Measurements from ENCODE around the gene DUOXA2. TPM values are rescaled to one million over a fixed set of nuclear protein-coding genes. Genes with fewer than 3 reads are reported as not detected.
A peak's percentile ranks its signal among the peaks of the same experiment; 100 is the strongest.

The DUOXA2 gene
- total and polyA plus RNA-seq, 2 of the 4 experiments (the other 2 are of a cell fraction), result not detected

GRCh38 chr15:45094358-45094730 lies 19.8 kb upstream of the DUOXA2 start:
- DNase-seq, result peak; percentile 16
- intact Hi-C loops (cut with micrococcal nuclease), result loop anchor here (5.0 kb wide), 1 partner anchor 72 kb away; the partner anchor contains the start of gene SORD
- 70% methylated on average over 5 of the region's 9 CpGs; no CpG with 5 or more reads in 1 of the 2 experiments for WGBS, 2 experiments (ENCODE audit: extremely low coverage in 2 of 2, insufficient read length in 1 of 2)

More at GRCh38 chr15:45094358-45094730, 19.8 kb upstream of the DUOXA2 start:
- Histone ChIP-seq H3K23ac (ENCODE audit: low read depth, low read length) (no peak overlapping the region), H4K20me1 (ENCODE audit: insufficient read depth, low read length) (no peaks in the 10 kb centered on the region), H3K14ac (replicated peaks; ENCODE audit: low read depth, low read length) (no peak overlapping the region), H2BK5ac (ENCODE audit: low read depth, low read length, poor library complexity, severe bottlenecking) (no peak overlapping the region), H3K9me3 (ENCODE audit: control insufficient read depth, insufficient read depth, low read length) (no peaks in the 10 kb centered on the region), H3K27ac (ENCODE audit: insufficient read depth, low read length) (no peak overlapping the region), H3K36me3 (ENCODE audit: control insufficient read depth, insufficient read depth, low read length) (no peaks in the 10 kb centered on the region), H3K9ac (ENCODE audit: low read depth, low read length) (no peak overlapping the region), H2BK120ac (ENCODE audit: low read depth, low read length) (no peak overlapping the region), H3K79me1 (ENCODE audit: low read depth in 1 of 2, low read length in 2 of 2) (no peaks in the 10 kb centered on the region), H2AFZ (replicated peaks; ENCODE audit: low read length, poor library complexity) (peak overlapping the region; percentile 76), H4K8ac (ENCODE audit: low read depth in 2 of 2, low read length in 2 of 2) (no peak overlapping the region), H2BK15ac (ENCODE audit: low read depth, low read length) (no peak overlapping the region; the same call in 2 of the 3 replicates), H4K91ac (ENCODE audit: insufficient read depth, low read depth, low read length) (no peak overlapping the region), H3K4me3 (ENCODE audit: insufficient read depth, low read depth, low read length) (no peak overlapping the region), H2AK9ac (replicated peaks; ENCODE audit: low read depth, low read length, poor library complexity) (no peak overlapping the region), H4K5ac (ENCODE audit: low read depth, low read length) (no peak overlapping the region), H3K4me1 (ENCODE audit: control insufficient read depth, insufficient read depth, low read length) (peaks cover 9% of the 10 kb centered on the region; the same call in 1 of the 2 replicates), H3K18ac (ENCODE audit: low read depth, low read length) (no peak overlapping the region), H3K56ac (ENCODE audit: extremely low read depth, insufficient read depth, low read length) (no peak overlapping the region), H3K9me1 (ENCODE audit: insufficient read depth, low read length) (peaks cover 9% of the 10 kb centered on the region), H2BK20ac (ENCODE audit: low read depth, low read length) (no peak overlapping the region), H3K4me2 (ENCODE audit: low read depth, low read length) (no peak overlapping the region), H3K27me3 (ENCODE audit: control insufficient read depth, insufficient read depth, low read length) (peaks cover 27% of the 10 kb centered on the region), H2AK5ac (ENCODE audit: low read depth, low read length) (no peak overlapping the region), H3K4ac (ENCODE audit: low read depth, low read length) (no peak overlapping the region)
- dilution Hi-C loops (cut with HindIII; ENCODE audit: low sequenced_read_pairs, unreplicated experiment), result no loop called here
- ChIA-PET CTCF (interaction anchor here (0.8 kb wide), 1 partner anchor 221 kb away, joined by 5 read pairs; no protein-coding TSS in a partner anchor), POLR2A (ENCODE audit: unreplicated experiment) (no interaction called here)
- no peak; the same call in 1 of the 2 replicates for ATAC-seq (ENCODE audit: low read depth)
- in situ Hi-C loops (cut with MboI; ENCODE audit: low sequenced_read_pairs), result no loop called here
- no peak for TF ChIP-seq MAFK (IDR thresholded peaks at IDR 0.05; ENCODE audit: low read depth, low read length)
- TF ChIP-seq, protein P1, sequence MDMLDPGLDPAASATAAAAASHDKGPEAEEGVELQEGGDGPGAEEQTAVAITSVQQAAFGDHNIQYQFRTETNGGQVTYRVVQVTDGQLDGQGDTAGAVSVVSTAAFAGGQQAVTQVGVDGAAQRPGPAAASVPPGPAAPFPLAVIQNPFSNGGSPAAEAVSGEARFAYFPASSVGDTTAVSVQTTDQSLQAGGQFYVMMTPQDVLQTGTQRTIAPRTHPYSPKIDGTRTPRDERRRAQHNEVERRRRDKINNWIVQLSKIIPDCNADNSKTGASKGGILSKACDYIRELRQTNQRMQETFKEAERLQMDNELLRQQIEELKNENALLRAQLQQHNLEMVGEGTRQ (IDR thresholded peaks at IDR 0.05; ENCODE audit: low read depth, low read length), result no peak
- no peak for TF ChIP-seq RCOR1 (IDR thresholded peaks at IDR 0.05; ENCODE audit: insufficient replicate concordance, low read length)
- no peak for TF ChIP-seq MAZ (IDR thresholded peaks at IDR 0.05; ENCODE audit: borderline replicate concordance, low read depth, low read length)
- TF ChIP-seq CTCF (conservative IDR thresholded peaks at IDR 0.05; ENCODE audit: low read depth, low read length), result no peak
- no peak for TF ChIP-seq BHLHE40 (IDR thresholded peaks at IDR 0.05; ENCODE audit: low read depth, low read length)
- no peak for TF ChIP-seq FOS (IDR thresholded peaks at IDR 0.05; ENCODE audit: low read depth, low read length)
- TF ChIP-seq RAD21 (IDR thresholded peaks at IDR 0.05; ENCODE audit: low read length), result no peak
- BruUV-seq (replicated peaks), result no TSS peak
